ENCODE results near the gene TFB2M.

GRCh38 chr1:246569248-246570238 lies 3.5 kb upstream of the TFB2M start:
- TF ChIP-seq, protein P1, sequence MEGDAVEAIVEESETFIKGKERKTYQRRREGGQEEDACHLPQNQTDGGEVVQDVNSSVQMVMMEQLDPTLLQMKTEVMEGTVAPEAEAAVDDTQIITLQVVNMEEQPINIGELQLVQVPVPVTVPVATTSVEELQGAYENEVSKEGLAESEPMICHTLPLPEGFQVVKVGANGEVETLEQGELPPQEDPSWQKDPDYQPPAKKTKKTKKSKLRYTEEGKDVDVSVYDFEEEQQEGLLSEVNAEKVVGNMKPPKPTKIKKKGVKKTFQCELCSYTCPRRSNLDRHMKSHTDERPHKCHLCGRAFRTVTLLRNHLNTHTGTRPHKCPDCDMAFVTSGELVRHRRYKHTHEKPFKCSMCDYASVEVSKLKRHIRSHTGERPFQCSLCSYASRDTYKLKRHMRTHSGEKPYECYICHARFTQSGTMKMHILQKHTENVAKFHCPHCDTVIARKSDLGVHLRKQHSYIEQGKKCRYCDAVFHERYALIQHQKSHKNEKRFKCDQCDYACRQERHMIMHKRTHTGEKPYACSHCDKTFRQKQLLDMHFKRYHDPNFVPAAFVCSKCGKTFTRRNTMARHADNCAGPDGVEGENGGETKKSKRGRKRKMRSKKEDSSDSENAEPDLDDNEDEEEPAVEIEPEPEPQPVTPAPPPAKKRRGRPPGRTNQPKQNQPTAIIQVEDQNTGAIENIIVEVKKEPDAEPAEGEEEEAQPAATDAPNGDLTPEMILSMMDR (IDR thresholded peaks at IDR 0.05): no peak
- no peak for TF ChIP-seq POLR2A (IDR thresholded peaks at IDR 0.05; ENCODE audit: low read depth)

Measured in esophagus muscularis mucosa (tissue), 3 donors.